Ishikawa (cell line): Measurements from ENCODE around the gene NOM1.

Experiments used
- CEBPB ChIP-seq: IDR thresholded peaks from 2 replicates; pipeline ENCODE4 v1.6.1; 2012
- CREB1 ChIP-seq: IDR thresholded peaks from 2 replicates; pipeline ENCODE4 v1.6.1; 2012; ENCODE audit warnings: low read depth
- EGR1 ChIP-seq: IDR thresholded peaks from 2 replicates; pipeline ENCODE4 v1.6.1; 2012
- EP300 ChIP-seq: IDR thresholded peaks from 2 replicates; pipeline ENCODE4 v1.6.1; 2012; ENCODE audit warnings: borderline replicate concordance
- FOXM1 ChIP-seq: IDR thresholded peaks from 2 replicates; pipeline ENCODE4 v1.6.1; 2012; ENCODE audit warnings: low read depth, borderline replicate concordance
- MAX ChIP-seq: IDR thresholded peaks from 2 replicates; pipeline ENCODE4 v1.6.1; 2012
- NFIC ChIP-seq: IDR thresholded peaks from 2 replicates; pipeline ENCODE4 v1.6.1; 2012
- RAD21 ChIP-seq: IDR thresholded peaks from 2 replicates; pipeline ENCODE4 v1.6.1; 2012; ENCODE audit warnings: low read depth
- REST ChIP-seq: IDR thresholded peaks from 2 replicates; pipeline ENCODE4 v1.6.1; 2012; ENCODE audit warnings: low read depth, mild to moderate bottlenecking
- TAF1 ChIP-seq: IDR thresholded peaks from 2 replicates; pipeline ENCODE4 v1.6.1; 2012; ENCODE audit warnings: low read depth, mild to moderate bottlenecking
- TCF12 ChIP-seq: IDR thresholded peaks from 2 replicates; pipeline ENCODE4 v1.6.1; 2012; ENCODE audit warnings: low read depth
- TEAD4 ChIP-seq: IDR thresholded peaks from 2 replicates; pipeline ENCODE4 v1.6.1; 2012
- USF1 ChIP-seq: IDR thresholded peaks from 2 replicates; pipeline ENCODE4 v1.6.1; 2012
- ZBTB7A ChIP-seq: IDR thresholded peaks from 2 replicates; pipeline ENCODE4 v1.6.1; 2012; ENCODE audit warnings: low read depth

The NOM1 gene

GRCh38 chr7:157004521-157005455 lies 55.3 kb downstream of the NOM1 start:
- TF ChIP-seq RAD21 (no peak), MAX (no peak), ZBTB7A (no peak), USF1 (no peak)

GRCh38 chr7:157005456-157006204 lies 56.1 kb downstream of the NOM1 start:
- no peak for TF ChIP-seq RAD21
- no peak for TF ChIP-seq USF1
- no peak for TF ChIP-seq TAF1
- no peak for TF ChIP-seq FOXM1
- TF ChIP-seq ZBTB7A = no peak
- no peak for TF ChIP-seq CREB1
- no peak for TF ChIP-seq MAX
- no peak for TF ChIP-seq REST

- TF ChIP-seq REST = no peak
- TF ChIP-seq CREB1 = no peak
- TF ChIP-seq TCF12 = no peak
- TF ChIP-seq NFIC = no peak
- TF ChIP-seq USF1 = no peak
- no peak for TF ChIP-seq CEBPB
These were observed 56.8 kb downstream of the NOM1 start for GRCh38 chr7:157006205-157006747.

GRCh38 chr7:157006829-157007469 lies 57.4 kb downstream of the NOM1 start:
- TF ChIP-seq CREB1 = no peak
- TF ChIP-seq MAX = no peak
- TF ChIP-seq FOXM1 = no peak
- no peak for TF ChIP-seq REST
- TF ChIP-seq NFIC = no peak
- TF ChIP-seq EGR1 = no peak
- no peak for TF ChIP-seq TEAD4
- TF ChIP-seq RAD21 = no peak
- no peak for TF ChIP-seq CEBPB
- no peak for TF ChIP-seq USF1
- no peak for TF ChIP-seq TAF1
- TF ChIP-seq EP300 = no peak
- no peak for TF ChIP-seq ZBTB7A
